ENCODE results near the gene SYTL1.

SYTL1 gene

DNA sequence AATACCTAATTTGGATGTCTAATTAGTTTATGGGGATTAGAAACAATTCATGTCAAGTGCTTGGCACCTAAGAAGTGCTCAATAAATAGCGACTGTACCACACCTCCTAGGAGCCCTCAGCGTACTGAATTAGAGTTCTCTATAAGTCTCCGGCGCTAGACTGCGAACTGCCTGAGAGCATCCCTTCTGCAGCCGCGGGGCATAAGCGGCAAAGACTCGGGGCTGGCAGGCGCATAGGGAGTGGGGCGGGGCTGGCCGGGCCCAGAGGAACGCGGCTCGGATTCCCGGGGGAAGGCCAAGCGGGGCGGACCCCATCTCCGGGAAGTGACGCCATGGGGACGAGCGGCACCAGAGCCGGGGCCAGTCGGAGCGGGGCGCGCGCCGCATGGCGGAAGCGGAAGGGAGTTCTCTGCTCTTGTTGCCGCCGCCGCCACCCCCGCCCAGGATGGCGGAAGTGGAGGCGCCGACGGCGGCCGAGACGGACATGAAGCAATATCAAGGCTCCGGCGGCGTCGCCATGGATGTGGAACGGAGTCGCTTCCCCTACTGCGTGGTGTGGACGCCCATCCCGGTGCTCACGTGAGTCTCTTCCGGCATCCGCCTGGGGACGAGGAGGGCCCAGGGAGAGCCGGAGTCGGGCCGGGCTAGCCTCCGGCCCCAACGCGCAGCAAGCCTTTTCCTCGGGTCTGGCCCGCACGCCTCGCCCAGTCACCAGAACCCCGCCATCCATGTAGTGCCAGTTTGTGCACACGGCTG, 19.8 kb upstream of the SYTL1 start, which contains the start of gene TMEM222:
TSS of gene TMEM222 (plus strand) at position 351 of the 756 bp plus-strand sequence. CDS start at position 386, 35 bp downstream.
- peak; percentile 30 to 91 for DNase-seq

DNA sequence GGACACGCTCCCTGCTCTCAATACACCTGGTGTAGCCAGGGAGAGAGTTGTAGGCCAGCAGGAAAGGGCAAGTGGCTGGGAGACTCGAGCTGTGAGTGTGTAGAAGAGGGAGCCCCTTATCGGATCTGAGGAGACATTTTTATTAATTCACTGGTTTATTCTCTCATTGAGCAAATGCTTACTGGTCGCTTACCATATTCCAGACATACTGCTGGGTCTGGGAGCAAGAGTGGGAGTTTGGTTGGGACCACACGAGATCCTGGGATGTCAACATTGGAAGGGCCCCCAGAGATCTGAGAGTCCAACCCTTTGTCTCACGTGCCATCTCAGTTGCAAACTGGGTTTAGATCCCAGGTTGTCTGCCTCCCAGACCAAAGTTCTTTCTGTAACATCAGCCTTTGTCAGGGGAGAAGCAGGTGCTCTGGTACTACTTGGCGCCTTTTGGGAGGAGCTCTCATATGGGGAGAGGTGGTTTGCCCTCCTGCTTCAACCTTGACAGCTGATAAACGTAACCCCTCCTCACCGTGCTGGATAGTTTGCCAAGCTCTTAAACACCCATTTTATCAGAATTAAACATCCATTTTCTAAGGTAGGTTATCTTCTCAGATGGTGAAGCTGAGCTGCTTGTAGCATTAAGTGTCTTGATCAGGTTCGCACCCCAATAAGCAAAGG, 19.1 kb upstream of the SYTL1 start:
- DNase-seq = no peak

DNA sequence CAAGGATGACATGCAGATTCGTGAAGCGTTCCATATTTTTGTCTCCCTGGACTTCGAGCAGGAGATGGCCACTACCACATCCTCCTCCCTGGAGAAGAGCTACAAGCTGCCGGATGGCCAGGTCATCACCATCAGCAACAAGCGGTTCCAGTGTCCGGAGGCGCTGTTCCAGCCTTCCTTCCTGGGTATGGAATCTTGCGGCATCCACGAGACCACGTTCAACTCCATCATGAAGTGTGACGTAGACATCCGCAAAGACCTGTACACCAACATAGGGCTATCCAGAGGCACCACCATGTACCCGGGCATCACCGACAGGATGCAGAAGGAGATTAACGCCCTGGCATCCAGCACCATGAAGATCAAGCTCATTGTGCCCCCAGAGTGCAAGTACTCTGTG, 16.5 kb upstream of the SYTL1 start:
- no peak for DNase-seq

DNA sequence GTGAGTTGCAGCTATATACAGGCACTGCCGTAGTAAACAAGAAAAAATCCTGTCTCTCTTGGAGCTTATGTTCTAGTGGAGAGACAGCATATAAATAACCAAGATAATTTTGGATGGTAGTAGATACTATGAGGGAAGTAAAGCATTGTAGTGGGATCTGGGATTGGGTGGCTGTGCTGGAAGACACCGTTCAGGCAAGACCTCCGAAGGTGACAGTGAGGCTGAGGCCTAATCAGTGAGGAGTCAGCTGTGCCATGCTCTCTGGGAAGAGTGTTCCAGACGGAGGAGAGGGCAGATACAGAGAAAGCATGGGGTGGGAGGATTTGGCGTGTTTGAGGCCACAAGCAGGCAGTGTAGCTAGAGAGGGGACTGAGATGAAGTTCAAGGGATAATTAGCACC, 13.9 kb upstream of the SYTL1 start:
- DNase-seq = no peak

DNA sequence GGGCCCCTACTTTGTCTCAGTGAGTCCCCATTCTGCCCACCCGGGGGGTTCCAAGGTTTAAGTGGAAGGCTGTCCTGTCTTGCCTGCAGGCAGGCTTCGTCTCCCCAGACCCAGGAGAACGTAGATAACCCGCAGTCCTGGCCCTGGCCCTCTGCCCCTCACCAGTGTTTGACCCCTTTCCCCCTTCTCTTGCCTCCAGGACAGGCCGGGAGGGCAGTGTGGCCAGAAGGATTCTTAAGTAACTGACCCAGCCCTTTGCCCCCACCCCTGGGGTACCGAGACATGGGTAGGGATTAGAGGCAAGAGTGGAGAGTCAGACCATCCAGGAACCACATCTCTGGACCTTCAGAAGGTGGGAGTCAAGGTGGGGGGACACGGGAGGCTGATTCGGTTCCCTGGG, 11.0 kb upstream of the SYTL1 start:
- no peak for DNase-seq

DNA sequence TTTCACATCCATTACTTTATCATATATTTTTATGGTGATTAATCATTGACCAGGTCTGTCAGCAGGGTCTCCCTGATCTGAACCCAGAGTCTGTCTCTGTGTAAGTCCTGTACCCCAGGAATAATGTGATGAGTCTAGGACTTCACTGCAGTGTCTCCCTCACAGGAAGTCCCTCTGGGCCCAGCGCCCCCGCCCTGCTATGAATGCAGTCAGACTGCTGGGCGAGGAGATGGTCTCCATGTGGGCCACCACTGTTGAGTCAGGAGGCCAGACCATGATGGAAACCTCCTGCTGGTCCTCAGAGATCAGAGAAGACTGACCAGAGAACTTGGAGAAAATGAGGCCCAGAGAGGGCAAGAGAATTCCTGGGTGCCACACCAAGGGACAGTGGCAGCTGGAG, 10.4 kb upstream of the SYTL1 start:
- no peak for DNase-seq

DNA sequence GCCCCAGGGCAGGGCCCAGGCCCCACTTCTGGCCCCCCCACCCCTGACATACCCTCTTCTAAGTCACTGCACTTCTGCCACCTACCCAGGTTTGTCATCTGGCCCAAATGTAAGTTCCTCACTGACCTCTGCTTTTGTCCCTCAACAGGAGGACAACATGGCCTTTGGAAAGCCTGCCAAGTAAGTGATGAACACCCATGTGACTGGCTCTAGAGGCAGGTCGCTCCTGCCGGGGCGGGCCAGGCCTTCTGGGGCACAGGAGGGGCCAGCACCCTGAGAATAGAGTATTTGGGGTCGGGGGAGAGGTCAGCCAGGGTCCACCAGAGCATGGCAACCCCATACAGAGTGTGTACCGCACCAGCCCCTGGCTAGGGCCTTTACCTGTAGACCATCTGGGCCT, 9.9 kb upstream of the SYTL1 start:
- no peak for DNase-seq

DNA sequence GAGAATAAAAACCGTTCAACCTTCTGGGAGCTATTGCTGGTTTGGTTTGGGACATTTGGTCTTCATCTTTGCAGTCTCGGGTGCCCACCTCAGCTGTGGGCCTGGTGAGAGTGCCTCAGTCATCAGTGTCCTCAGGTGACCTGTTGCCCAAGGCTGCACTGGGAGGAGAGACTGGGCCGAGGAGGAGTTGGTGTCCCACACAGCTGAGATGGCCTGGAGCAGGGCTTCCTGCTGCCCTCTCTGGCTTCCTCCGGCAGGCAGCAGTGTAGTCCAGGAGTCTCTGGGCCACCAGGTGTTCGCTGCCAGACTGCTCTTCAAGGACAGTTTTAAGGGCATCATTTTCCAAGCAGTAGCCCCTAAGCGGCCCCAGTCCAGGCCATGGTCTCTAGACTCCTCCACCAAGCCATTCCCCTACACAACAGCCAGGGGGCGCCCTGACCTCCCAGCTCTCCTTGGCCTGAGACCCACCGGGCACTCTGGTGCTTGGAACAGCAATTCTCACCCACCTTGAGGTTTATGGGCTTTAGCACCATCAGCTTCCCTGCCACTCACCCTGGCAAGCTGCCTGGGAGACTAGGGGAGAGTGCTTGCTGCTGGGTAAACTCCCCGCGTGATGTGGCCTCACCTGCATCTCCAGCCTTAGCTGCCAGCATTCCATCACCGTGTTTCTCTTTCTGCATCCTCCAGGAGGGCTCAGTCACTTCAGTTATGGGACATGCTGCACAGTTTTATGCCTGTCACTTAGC, 9.1 kb upstream of the SYTL1 start:
- no peak for DNase-seq

DNA sequence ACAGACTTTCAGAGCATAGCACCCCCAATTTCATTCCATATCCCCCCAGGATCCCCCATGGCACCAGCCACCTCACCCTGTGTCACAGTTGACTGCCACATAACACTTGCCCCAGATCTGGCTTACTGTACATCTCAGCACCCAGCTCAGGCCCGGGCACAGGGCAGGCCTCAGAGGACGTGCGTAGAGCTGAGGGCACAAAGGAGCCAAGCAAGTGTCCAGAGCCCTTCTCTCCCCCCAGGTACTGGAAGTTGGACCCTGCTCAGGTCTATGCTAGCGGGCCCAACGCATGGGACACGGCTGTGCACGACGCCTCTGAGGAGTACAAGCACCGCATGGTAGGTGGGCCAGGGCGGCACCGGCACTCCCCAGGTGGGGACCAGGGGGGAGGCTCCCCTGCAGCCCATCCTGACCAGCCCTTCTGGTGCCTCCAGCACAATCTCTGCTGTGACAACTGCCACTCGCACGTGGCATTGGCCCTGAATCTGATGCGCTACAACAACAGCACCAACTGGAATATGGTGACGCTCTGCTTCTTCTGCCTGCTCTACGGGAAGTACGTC, 8.0 kb upstream of the SYTL1 start:
- DNase-seq = no peak

DNA sequence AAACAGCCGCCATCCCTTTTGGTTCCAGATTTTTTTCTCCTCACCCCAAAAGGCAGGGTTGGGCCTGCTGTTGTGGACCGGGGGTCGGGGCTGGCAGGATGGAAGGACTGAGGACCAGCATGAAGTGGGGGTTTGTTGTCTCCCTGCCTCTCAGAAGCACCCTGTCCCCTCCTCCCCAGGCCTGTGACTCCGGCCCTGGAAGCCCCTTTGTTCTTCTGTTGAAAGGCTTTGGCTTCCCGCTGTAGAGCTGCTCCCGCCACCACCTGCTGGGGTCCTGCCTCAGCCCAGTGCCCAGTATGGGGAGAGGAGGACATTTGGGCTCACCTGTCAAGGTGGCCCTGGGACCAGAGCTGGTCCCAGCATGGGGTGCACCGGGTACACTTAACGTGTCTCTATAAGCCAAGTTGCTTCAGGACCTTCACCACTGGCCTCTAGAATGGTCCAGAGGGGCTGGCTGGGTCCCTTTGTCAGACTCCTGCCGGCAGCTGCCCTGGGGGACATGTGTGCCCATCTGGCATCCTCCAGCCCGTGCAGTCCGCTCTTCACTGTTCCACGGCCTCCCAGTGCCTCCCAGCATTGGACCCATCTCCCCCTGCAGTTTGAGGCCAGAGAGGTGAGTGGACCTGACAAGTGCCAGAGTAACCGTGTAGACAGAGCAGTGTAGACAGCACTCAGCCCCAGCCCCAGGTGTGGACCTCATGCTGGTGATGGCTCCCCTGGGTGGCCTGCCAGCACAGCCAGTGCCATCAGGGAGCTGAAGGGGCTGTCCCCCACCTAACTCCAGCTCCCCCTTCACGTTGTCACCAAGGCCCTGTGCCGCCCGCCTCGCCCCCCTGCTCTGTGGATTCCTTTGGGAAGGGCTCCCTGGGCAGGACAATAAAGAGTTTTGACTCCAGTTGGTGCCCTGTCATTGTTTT, 6.1 kb upstream of the SYTL1 start:
- no peak for DNase-seq

DNA sequence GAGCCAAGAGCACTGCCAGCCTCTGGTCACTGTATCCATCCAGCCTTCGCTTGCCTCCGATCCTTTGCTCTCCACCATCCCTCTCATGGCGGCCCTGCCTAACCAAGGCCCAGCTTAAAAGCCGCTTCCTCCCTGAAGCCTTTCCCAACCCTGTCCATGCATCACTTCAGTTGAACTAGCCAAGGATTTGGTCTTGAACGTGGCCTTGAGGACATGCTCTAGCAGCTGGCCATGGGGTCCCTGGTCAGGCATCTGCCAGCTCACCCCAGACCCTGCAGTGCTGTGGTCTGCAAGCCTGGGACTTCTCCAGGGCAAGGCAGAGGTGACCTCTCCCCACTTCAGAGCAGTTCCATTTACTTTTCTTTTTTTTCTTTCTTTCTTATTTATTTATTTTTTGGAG, 5.1 kb upstream of the SYTL1 start:
- no peak for DNase-seq

DNA sequence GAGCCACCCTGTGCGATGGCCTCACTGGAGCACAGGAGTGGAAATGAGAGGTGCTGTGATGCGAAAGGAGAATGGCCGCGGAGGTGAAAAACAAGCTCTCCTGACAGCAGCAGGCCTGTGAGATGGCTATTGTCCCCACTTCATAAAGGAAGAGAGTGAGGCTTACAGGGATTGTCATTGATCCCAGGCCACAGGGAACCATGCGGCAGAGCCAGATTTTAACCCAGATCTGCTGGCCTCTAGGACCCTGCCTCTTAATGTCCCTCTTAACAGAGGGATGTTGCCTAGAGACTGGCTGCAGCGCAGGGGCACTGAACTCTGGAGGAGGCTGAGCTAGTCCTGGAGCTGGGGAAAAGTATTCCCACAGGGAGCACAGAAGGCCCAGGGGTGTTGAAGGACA, 3.1 kb upstream of the SYTL1 start:
- DNase-seq = no peak

DNA sequence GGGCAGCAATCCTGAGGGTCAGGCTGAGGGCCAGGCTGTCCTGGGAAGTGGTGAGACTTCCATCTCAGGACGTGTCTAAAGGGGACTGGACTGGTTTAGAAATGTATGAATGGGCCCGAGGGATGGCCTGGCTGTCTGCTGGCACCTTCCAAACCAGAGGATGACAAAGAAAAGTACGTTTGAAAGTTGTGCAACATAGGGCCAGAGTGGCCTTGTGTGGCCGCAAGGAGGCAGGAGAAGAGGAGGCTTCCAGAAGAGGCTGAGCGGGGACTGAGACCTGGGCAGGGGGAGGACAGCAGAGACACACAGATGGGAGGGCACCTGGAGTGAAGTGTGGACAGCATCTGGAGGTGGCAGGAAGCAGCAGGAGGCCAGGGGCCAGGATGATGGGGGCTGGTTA, 2.6 kb upstream of the SYTL1 start:
- DNase-seq = no peak

DNA sequence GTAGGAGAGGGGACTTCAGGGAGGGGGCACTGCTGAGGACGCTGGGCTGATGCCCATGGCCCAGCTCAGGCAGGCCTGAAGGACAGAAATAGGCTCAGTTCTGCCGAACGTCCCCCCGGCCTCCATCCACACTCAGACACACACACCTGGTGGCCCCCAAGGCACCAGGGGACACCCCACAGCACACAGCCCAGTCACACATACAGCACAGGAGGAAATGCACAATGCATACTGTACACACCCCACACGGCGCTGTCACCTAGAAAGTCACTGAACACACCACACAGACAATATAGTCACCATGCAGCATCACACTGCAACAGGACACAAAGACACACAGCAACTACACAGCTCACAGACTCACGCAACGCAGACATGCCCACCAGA, 562 bp downstream of the SYTL1 start:
- DNase-seq = no peak

DNA sequence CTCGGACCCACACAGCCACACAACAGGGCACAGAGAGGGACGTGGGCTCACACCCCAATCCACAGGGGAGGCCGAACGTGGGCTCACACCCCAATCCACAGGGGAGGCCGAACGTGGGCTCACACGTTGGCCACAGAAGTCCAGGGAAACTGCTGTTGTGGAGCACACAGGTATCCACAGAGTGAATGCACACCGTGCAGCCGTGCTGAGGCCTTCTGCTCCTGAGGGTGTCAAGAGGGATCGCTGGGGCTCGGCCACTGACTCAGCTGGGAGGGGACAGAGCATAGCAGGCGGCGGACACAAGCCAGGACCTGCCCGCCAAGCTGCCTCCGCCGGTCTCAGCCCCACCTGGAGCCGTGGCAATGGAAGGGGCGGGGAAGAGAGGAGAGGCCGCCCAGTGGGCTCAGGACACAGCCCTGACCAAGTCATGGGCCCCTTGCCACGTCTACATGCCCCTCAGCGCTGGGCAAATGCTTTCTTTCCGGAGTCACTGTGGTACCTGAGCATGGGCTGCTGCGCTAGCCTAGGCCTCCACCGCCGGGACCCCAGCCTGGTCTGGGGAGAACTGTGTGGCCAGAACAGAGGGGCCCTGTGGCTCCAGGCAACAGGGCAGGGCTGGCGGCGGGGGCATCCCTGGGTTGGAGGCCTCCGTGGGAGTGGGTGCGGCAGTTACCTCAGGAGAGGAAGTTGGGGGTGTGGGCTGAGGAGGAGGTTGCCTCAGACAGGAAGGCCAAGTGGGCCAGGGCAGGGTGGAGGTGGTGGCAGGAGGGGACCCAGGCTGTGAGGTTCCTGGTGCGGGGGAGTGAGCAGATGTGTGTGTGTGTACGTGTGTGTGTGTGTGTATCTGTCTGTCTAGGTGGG, 1.2 kb downstream of the SYTL1 start:
- DNase-seq = peak in 1 of 2 experiments; percentile 43

DNA sequence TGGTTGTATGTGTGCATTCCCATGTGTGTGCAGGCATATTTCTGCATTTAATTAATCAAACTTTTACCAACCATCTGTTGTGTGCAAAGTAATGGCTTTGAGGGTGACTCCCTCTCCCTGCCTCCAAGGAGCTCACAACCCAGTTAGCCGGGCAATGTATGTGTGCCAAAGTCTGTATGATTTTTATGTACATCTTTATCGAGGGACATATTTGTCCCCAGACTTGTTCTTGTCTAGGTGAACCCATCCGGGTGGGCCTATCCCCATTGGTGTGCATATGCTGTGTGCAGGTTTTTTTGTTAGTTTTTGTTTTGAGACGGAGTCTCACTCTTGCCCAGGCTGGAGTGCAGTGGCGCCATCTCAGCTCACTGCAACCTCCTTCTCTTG, 1.8 kb downstream of the SYTL1 start:
- no peak for DNase-seq

DNA sequence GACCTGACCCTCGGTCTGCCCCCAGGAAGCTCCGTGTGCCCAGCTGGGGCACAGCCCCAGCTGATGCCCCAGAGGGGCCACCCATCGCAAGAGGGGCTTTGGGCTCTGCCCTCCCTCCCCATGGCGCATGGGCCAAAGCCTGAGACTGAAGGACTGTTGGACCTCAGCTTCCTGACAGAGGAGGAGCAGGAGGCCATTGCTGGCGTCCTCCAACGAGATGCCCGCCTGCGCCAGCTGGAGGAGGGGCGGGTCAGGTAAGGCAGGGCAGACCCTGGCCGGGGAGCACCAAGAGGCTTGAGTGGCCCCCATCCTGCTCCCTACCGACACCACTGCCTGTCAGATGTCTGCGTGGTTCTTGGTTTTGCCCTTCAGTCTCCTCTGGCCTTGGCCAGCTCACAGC, 3.5 kb downstream of the SYTL1 start:
- no peak for DNase-seq

DNA sequence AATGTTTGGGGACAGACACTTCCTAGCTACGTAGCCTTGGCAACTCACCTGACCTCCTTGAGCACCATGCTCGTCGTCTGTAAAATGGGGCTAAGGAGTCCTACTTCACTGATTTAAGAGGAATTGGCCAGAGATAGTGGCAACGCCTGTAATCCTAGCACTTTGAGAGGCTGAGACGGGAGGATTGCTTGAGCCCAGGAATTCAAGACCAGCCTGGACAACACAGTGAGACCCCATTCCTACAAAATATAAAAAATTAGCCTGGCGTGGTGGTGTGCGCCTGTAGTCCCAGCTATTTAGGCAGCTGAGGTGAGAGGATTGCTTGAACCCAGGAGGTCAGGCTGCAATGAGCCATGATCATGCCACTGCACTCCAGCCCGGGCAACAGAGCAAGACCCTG, 4.5 kb downstream of the SYTL1 start:
- no peak for DNase-seq

DNA sequence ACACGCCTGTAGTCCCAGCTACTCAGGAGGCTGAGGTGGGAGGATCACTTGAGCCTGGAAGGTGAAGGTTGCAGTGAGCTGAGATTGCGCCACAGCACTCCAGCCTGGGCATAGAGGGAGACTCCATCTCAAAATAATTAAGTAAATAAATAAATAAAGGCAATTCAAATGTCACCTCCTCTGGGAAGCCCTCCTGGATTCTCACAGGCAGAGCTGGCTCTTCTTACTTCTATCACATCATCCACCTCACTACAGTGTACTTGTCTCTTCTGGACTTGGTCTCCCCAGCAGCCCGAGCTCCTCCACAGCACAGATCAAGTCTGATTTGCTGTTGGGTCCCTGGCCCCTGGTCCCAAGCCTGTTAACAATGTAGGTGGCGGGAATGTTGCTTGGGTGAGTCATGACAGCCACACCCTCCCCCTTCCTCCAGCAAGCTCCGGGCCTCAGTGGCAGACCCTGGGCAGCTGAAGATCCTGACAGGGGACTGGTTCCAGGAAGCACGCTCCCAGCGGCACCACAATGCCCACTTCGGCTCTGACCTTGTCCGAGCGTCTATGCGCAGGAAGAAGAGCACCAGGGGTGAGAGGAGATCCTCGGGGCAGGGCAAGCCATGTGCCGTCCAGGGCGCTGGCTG, 5.3 kb downstream of the SYTL1 start:
- DNase-seq = no peak

DNA sequence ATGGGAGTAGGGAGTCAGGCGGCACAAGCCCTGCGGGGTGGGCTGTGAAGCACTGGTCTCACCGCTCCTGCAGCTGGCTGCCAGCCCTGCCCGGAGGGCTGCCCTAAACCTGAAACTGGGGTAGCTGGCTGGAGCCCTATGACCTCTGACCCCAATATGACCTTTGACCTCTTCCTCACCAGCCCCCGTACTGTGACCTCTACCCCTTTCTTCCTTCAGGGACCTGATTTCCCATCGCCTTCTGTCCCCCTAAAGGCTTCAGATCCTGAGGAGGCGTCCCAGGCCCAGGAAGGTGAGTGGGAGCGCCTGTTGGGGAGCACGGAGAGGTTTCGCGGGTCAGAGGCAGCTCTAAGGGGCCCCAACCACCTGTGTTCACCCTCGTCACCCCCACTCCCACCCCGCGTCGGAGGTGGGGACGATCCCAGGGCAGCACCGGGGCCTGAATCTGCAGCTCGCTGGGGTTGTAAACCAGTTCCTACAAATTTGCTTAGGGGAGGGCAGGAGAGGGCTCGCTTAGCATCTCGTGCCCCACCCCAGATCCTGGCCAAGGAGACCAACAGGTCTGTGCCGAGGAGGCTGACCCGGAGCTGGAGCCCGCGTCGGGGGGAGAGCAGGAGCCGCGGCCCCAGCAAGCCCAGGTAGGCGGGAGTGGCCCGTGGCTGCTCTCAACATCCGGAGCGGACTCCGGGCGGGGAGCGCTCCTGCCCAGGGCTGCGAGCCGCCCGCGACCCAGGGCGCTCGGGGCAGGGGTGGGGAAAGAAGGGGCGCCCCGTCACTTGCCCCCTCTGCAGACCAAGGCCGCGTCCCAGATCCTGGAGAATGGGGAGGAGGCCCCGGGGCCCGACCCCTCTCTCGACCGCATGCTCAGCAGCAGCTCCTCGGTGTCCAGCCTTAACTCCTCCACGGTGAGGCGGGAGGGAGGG, 7.3 kb downstream of the SYTL1 start:
- peak in 1 of 2 experiments; percentile 20 for DNase-seq

All from cerebellar nuclear complex (tissue), 1 donor.